ENCODE results near the gene ANKRA2.

DNA sequence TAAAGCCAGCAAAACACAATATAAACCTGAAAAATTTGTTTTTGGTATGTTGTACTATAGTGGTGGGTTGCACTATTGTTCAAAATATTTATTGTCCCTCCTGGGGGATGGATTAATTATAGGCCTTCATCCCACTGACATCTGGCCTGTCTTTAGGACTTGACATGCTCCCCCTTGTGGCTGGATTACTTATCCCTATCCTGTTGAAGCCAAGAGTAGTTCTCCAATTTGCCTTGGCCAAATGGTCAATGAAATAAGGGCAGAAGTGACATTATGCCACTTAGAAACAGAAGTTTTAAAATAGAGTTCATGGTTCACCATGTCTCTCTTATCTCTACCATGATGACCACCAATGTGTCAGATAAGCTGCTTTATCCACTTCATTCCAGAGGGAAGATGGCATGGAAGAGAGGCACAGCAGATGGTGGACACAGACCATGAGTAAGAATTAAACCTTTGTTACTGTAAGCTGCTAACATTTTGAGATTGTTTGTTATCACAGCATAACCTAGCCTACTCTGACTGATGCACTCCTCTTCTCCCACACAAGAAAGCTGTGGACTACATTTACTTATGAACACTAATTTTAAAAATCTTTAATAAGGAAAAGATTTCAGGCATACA lies 31.4 kb upstream of the ANKRA2 start:
- TF ChIP-seq, protein P1, sequence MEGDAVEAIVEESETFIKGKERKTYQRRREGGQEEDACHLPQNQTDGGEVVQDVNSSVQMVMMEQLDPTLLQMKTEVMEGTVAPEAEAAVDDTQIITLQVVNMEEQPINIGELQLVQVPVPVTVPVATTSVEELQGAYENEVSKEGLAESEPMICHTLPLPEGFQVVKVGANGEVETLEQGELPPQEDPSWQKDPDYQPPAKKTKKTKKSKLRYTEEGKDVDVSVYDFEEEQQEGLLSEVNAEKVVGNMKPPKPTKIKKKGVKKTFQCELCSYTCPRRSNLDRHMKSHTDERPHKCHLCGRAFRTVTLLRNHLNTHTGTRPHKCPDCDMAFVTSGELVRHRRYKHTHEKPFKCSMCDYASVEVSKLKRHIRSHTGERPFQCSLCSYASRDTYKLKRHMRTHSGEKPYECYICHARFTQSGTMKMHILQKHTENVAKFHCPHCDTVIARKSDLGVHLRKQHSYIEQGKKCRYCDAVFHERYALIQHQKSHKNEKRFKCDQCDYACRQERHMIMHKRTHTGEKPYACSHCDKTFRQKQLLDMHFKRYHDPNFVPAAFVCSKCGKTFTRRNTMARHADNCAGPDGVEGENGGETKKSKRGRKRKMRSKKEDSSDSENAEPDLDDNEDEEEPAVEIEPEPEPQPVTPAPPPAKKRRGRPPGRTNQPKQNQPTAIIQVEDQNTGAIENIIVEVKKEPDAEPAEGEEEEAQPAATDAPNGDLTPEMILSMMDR (conservative IDR thresholded peaks at IDR 0.05; ENCODE audit: low read length), result peak; percentile 79
- TF ChIP-seq EZH2phosphoT487 (IDR thresholded peaks at IDR 0.05; ENCODE audit: borderline replicate concordance), result no peak

Measured in Loucy (cell line).